Measurements from ENCODE around the gene RGMA.

Gene RGMA

DNA sequence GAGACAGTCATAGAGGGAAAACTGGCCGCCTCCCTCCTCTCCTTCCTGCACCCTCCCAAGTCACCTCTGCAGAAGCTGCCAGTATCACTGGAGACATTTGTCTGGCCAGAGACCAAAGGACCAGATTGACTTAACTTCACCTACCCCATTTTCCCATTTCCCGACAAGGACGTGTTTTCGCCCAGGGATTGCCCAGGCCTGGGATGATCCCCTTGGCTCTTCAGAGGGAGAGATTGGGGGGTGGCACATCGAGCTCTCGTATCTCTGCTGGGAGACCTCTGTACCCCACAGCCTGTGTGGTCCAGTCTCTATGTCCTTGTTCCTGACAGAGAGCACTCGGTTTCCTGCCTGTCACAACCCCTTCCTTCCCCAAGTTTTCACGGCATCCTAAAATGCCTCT is 31.4 kb downstream of the RGMA start:
- Histone ChIP-seq H3K4me3 (ENCODE audit: low read length in 2 of 2) (no peak overlapping the region), H3K27ac (replicated peaks; ENCODE audit: low read length) (peak overlapping the region; percentile 18), H3K4ac (ENCODE audit: low read length) (no peak overlapping the region), H3K79me1 (ENCODE audit: low read depth, low read length) (peaks cover 38% of the 10 kb centered on the region), H3K14ac (ENCODE audit: low read length) (no peak overlapping the region), H2BK120ac (ENCODE audit: low read depth, low read length) (no peak overlapping the region), H2AK5ac (ENCODE audit: low read depth, low read length) (no peak overlapping the region), H3K9ac (ENCODE audit: low read depth, low read length, poor library complexity) (no peak overlapping the region), H3K23ac (ENCODE audit: low read depth, low read length, poor library complexity) (peak overlapping the region; percentile 35), H3K18ac (ENCODE audit: low read length) (no peak overlapping the region), H4K91ac (ENCODE audit: low read depth, low read length, poor library complexity) (no peak overlapping the region), H3K9me3 (replicated peaks in 1 of 2; ENCODE audit: control insufficient read depth in 2 of 2, insufficient read depth in 1 of 2, low read depth in 1 of 2, low read length in 2 of 2) (no peaks in the 10 kb centered on the region), H3K27me3 (ENCODE audit: control insufficient read depth in 3 of 3, insufficient read depth in 3 of 3, low read depth in 1 of 3, low read length in 3 of 3) (no peaks in the 10 kb centered on the region), H2BK5ac (ENCODE audit: low read length) (no peak overlapping the region), H3K4me2 (ENCODE audit: insufficient read depth, low read length, poor library complexity, severe bottlenecking) (no peak overlapping the region), H2BK12ac (ENCODE audit: low read length) (no peak overlapping the region), H2BK15ac (ENCODE audit: low read length) (no peak overlapping the region), H3K36me3 (replicated peaks in 1 of 2; ENCODE audit: control insufficient read depth in 2 of 2, insufficient read depth in 2 of 2, low read length in 2 of 2) (peaks cover 63 to 90% of the 10 kb centered on the region in 2 donors), H3K4me1 (ENCODE audit: control insufficient read depth in 2 of 2, insufficient read depth in 1 of 2, low read depth in 1 of 2, low read length in 2 of 2) (peaks cover 23 to 52% of the 10 kb centered on the region in 2 donors), H4K8ac (ENCODE audit: low read depth, low read length) (no peak overlapping the region), H2AFZ (ENCODE audit: low read length) (no peak overlapping the region)
- WGBS, 2 donors (ENCODE audit: extremely low coverage in 2 of 2, insufficient read length in 2 of 2, insufficient replicate concordance in 1 of 2) = no CpG with 5 or more reads among the region's 8 CpGs
- no peak for DNase-seq (ENCODE audit: low spot score)

GRCh38 chr15:93056836-93057235 is 32.2 kb downstream of the RGMA start:
- H2AK5ac ChIP-seq (ENCODE audit: low read depth, low read length) = no peak overlapping the region
- no peak overlapping the region for H3K14ac ChIP-seq (ENCODE audit: low read length)
- H3K9ac ChIP-seq (ENCODE audit: low read depth, low read length, poor library complexity) = no peak overlapping the region
- no peaks in the 10 kb centered on the region for H3K27me3 ChIP-seq (ENCODE audit: control insufficient read depth in 3 of 3, insufficient read depth in 3 of 3, low read depth in 1 of 3, low read length in 3 of 3)
- no peak overlapping the region for H2AFZ ChIP-seq (ENCODE audit: low read length)
- H3K4me2 ChIP-seq (ENCODE audit: insufficient read depth, low read length, poor library complexity, severe bottlenecking) = no peak overlapping the region
- peaks cover 46% of the 10 kb centered on the region for H3K79me1 ChIP-seq (ENCODE audit: low read depth, low read length)
- no peak overlapping the region for H3K23ac ChIP-seq (ENCODE audit: low read depth, low read length, poor library complexity)
- no peak overlapping the region for H4K91ac ChIP-seq (ENCODE audit: low read depth, low read length, poor library complexity)
- H3K36me3 ChIP-seq (replicated peaks in 1 of 2; ENCODE audit: control insufficient read depth in 2 of 2, insufficient read depth in 2 of 2, low read length in 2 of 2) = peaks cover 71 to 97% of the 10 kb centered on the region in 2 donors
- H3K18ac ChIP-seq (ENCODE audit: low read length) = no peak overlapping the region
- DNase-seq (ENCODE audit: low spot score) = no peak
- H2BK5ac ChIP-seq (ENCODE audit: low read length) = no peak overlapping the region
- H4K8ac ChIP-seq (ENCODE audit: low read depth, low read length) = peak overlapping the region; percentile 24
- H3K4me1 ChIP-seq (ENCODE audit: control insufficient read depth in 2 of 2, insufficient read depth in 1 of 2, low read depth in 1 of 2, low read length in 2 of 2) = peaks cover 17 to 52% of the 10 kb centered on the region in 2 donors
- H3K9me3 ChIP-seq (replicated peaks in 1 of 2; ENCODE audit: control insufficient read depth in 2 of 2, insufficient read depth in 1 of 2, low read depth in 1 of 2, low read length in 2 of 2) = no peaks in the 10 kb centered on the region
- H2BK120ac ChIP-seq (ENCODE audit: low read depth, low read length) = no peak overlapping the region
- H2BK12ac ChIP-seq (ENCODE audit: low read length) = no peak overlapping the region
- no peak overlapping the region for H3K4me3 ChIP-seq (ENCODE audit: low read length in 2 of 2)
- peak overlapping the region; percentile 47 for H3K27ac ChIP-seq (replicated peaks; ENCODE audit: low read length)
- no CpG with 5 or more reads among the region's 7 CpGs for WGBS, 2 donors (ENCODE audit: extremely low coverage in 2 of 2, insufficient read length in 2 of 2, insufficient replicate concordance in 1 of 2)
- no peak overlapping the region for H3K4ac ChIP-seq (ENCODE audit: low read length)
- no peak overlapping the region for H2BK15ac ChIP-seq (ENCODE audit: low read length)

DNA sequence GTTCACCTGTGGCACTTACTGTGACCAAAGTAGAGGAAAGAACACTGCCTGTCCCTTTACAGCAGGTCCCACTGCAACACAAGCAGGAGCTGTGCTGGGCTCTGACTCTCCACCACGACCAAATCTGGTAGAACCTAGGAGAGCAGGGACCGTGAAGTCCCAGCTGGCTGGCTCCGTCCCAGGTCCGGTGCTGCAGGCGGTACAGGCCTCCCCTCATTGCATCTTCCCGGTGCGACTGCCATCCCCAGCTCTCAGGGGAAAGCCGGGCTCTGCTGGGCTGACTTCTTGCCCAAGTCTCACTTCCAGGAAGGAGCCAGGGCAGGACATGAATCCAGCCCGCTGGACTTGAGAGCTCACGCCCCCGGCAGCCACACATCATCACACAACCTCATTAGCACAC is 33.8 kb downstream of the RGMA start:
- Histone ChIP-seq H3K14ac (ENCODE audit: low read length) (no peak overlapping the region), H2BK5ac (ENCODE audit: low read length) (no peak overlapping the region), H2BK15ac (ENCODE audit: low read length) (no peak overlapping the region), H2BK12ac (ENCODE audit: low read length) (no peak overlapping the region), H3K18ac (ENCODE audit: low read length) (no peak overlapping the region), H3K4ac (ENCODE audit: low read length) (no peak overlapping the region), H4K91ac (ENCODE audit: low read depth, low read length, poor library complexity) (no peak overlapping the region), H3K79me1 (ENCODE audit: low read depth, low read length) (peaks cover 55% of the 10 kb centered on the region), H4K8ac (ENCODE audit: low read depth, low read length) (no peak overlapping the region), H3K9ac (ENCODE audit: low read depth, low read length, poor library complexity) (peak overlapping the region; percentile 27), H3K9me3 (replicated peaks in 1 of 2; ENCODE audit: control insufficient read depth in 2 of 2, insufficient read depth in 1 of 2, low read depth in 1 of 2, low read length in 2 of 2) (no peaks in the 10 kb centered on the region), H2AFZ (ENCODE audit: low read length) (no peak overlapping the region), H2BK120ac (ENCODE audit: low read depth, low read length) (no peak overlapping the region), H3K4me2 (ENCODE audit: insufficient read depth, low read length, poor library complexity, severe bottlenecking) (no peak overlapping the region), H3K4me3 (ENCODE audit: low read length in 2 of 2) (no peak overlapping the region), H3K36me3 (replicated peaks in 1 of 2; ENCODE audit: control insufficient read depth in 2 of 2, insufficient read depth in 2 of 2, low read length in 2 of 2) (peaks cover 79 to 100% of the 10 kb centered on the region in 2 donors), H3K4me1 (ENCODE audit: control insufficient read depth in 2 of 2, insufficient read depth in 1 of 2, low read depth in 1 of 2, low read length in 2 of 2) (peaks cover 2 to 39% of the 10 kb centered on the region in 2 donors), H3K23ac (ENCODE audit: low read depth, low read length, poor library complexity) (no peak overlapping the region), H3K27me3 (ENCODE audit: control insufficient read depth in 3 of 3, insufficient read depth in 3 of 3, low read depth in 1 of 3, low read length in 3 of 3) (no peaks in the 10 kb centered on the region), H3K27ac (replicated peaks; ENCODE audit: low read length) (peak overlapping the region; percentile 38), H2AK5ac (ENCODE audit: low read depth, low read length) (no peak overlapping the region)
- no peak for DNase-seq (ENCODE audit: low spot score)
- WGBS, 2 donors (ENCODE audit: extremely low coverage in 2 of 2, insufficient read length in 2 of 2, insufficient replicate concordance in 1 of 2) = no CpG with 5 or more reads among the region's 11 CpGs

- no CpG with 5 or more reads among the region's 39 CpGs for WGBS, 2 donors (ENCODE audit: extremely low coverage in 2 of 2, insufficient read length in 2 of 2, insufficient replicate concordance in 1 of 2)
- no peak for DNase-seq (ENCODE audit: low spot score)
- H3K18ac ChIP-seq (ENCODE audit: low read length) = peak overlapping the region; percentile 5
These were observed 36.7 kb downstream of the RGMA start for GRCh38 chr15:93052090-93052879.

More at GRCh38 chr15:93052090-93052879, 36.7 kb downstream of the RGMA start:
- H3K27me3 ChIP-seq (ENCODE audit: control insufficient read depth in 3 of 3, insufficient read depth in 3 of 3, low read depth in 1 of 3, low read length in 3 of 3) = no peaks in the 10 kb centered on the region
- H4K8ac ChIP-seq (ENCODE audit: low read depth, low read length) = no peak overlapping the region
- no peak overlapping the region for H3K27ac ChIP-seq (replicated peaks; ENCODE audit: low read length)
- H2BK5ac ChIP-seq (ENCODE audit: low read length) = peak overlapping the region; percentile 33
- peaks cover 56% of the 10 kb centered on the region for H3K79me1 ChIP-seq (ENCODE audit: low read depth, low read length)
- no peak overlapping the region for H2BK12ac ChIP-seq (ENCODE audit: low read length)
- no peak overlapping the region for H2BK120ac ChIP-seq (ENCODE audit: low read depth, low read length)
- H3K4me2 ChIP-seq (ENCODE audit: insufficient read depth, low read length, poor library complexity, severe bottlenecking) = no peak overlapping the region
- peaks cover 5 to 14% of the 10 kb centered on the region in 2 donors for H3K9me3 ChIP-seq (replicated peaks in 1 of 2; ENCODE audit: control insufficient read depth in 2 of 2, insufficient read depth in 1 of 2, low read depth in 1 of 2, low read length in 2 of 2)
- H2BK15ac ChIP-seq (ENCODE audit: low read length) = no peak overlapping the region
- H3K4me3 ChIP-seq (ENCODE audit: low read length in 2 of 2) = no peak overlapping the region
- no peak overlapping the region for H2AFZ ChIP-seq (ENCODE audit: low read length)
- H3K36me3 ChIP-seq (replicated peaks in 1 of 2; ENCODE audit: control insufficient read depth in 2 of 2, insufficient read depth in 2 of 2, low read length in 2 of 2) = peaks cover 91 to 100% of the 10 kb centered on the region in 2 donors
- H3K9ac ChIP-seq (ENCODE audit: low read depth, low read length, poor library complexity) = no peak overlapping the region
- no peak overlapping the region for H2AK5ac ChIP-seq (ENCODE audit: low read depth, low read length)
- peak overlapping the region; percentile 80 for H3K23ac ChIP-seq (ENCODE audit: low read depth, low read length, poor library complexity)
- H4K91ac ChIP-seq (ENCODE audit: low read depth, low read length, poor library complexity) = no peak overlapping the region
- peaks cover 0 to 18% of the 10 kb centered on the region in 2 donors for H3K4me1 ChIP-seq (ENCODE audit: control insufficient read depth in 2 of 2, insufficient read depth in 1 of 2, low read depth in 1 of 2, low read length in 2 of 2)
- peak overlapping the region; percentile 3 for H3K14ac ChIP-seq (ENCODE audit: low read length)
- no peak overlapping the region for H3K4ac ChIP-seq (ENCODE audit: low read length)
